ENCODE measurements around the gene DDAH2. TPM values are rescaled to one million over a fixed set of nuclear protein-coding genes. Genes with fewer than 3 reads are reported as not detected.
"Not testable (repeated sequence)": the region's sequence is repeated elsewhere in the genome, so short reads cannot be mapped to it uniquely, and the experiment has no call there.

Gene DDAH2
- polyA plus RNA-seq, 1 donor from 2014 or later = 386 TPM

DNA sequence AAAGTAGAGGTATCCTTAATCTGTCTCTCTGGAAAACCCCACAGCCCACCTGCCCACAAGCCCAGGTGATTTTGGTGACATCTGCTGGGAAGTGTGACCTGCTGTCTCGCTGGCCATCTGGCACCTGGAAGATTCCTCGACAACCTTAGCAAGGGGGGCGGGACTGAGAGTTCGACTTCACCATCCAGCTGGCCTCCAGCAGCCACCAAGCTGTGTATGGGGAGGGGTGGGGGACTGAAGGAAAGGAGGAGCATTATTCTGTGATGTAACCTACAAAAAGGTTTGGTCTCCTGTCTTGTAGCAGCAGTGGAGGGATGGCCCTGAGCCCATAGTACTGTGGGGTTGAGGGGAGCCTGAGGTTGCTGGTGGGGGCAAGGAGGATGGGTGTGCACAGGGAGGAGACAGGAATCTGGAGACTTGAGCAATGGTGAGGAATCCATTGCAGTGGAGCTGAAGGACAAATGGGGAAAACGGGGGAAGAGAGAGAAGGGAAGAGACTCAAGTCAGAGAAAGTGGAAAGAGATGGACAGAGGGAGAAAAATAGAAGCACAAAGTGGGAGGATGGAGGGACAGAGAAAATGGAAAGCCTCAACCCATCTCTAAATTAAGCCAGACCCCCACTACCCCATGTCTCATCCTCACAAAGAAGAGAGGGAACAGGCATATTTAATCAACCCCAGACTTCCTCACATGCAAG is 18.4 kb downstream of the DDAH2 start:
- Histone ChIP-seq H3K79me2 (replicated peaks; ENCODE audit: insufficient read depth, low read length) (no peaks in the 10 kb centered on the region), H3K9ac (ENCODE audit: low read length) (no peak overlapping the region), H2AFZ (ENCODE audit: low read depth, low read length) (no peak overlapping the region), H3K4me3 (ENCODE audit: low read length) (no peak overlapping the region), H3K36me3 (ENCODE audit: insufficient read depth, low read length) (no peaks in the 10 kb centered on the region), H3K9me2 (ENCODE audit: insufficient read depth, low read length) (no peaks in the 10 kb centered on the region), H3K27ac (ENCODE audit: low read length) (no peak overlapping the region), H3K27me3 (ENCODE audit: insufficient read depth, low read depth, low read length) (no peaks in the 10 kb centered on the region), H3K9me3 (ENCODE audit: low read length) (no peaks in the 10 kb centered on the region), H3K4me2 (ENCODE audit: low read length) (no peak overlapping the region), H3F3A (ENCODE audit: insufficient read depth, low read length, poor library complexity, severe bottlenecking) (no peaks in the 10 kb centered on the region), H4K20me1 (ENCODE audit: insufficient read depth) (no peaks in the 10 kb centered on the region)
- TF ChIP-seq, protein P1, sequence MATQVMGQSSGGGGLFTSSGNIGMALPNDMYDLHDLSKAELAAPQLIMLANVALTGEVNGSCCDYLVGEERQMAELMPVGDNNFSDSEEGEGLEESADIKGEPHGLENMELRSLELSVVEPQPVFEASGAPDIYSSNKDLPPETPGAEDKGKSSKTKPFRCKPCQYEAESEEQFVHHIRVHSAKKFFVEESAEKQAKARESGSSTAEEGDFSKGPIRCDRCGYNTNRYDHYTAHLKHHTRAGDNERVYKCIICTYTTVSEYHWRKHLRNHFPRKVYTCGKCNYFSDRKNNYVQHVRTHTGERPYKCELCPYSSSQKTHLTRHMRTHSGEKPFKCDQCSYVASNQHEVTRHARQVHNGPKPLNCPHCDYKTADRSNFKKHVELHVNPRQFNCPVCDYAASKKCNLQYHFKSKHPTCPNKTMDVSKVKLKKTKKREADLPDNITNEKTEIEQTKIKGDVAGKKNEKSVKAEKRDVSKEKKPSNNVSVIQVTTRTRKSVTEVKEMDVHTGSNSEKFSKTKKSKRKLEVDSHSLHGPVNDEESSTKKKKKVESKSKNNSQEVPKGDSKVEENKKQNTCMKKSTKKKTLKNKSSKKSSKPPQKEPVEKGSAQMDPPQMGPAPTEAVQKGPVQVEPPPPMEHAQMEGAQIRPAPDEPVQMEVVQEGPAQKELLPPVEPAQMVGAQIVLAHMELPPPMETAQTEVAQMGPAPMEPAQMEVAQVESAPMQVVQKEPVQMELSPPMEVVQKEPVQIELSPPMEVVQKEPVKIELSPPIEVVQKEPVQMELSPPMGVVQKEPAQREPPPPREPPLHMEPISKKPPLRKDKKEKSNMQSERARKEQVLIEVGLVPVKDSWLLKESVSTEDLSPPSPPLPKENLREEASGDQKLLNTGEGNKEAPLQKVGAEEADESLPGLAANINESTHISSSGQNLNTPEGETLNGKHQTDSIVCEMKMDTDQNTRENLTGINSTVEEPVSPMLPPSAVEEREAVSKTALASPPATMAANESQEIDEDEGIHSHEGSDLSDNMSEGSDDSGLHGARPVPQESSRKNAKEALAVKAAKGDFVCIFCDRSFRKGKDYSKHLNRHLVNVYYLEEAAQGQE (IDR thresholded peaks at IDR 0.05; ENCODE audit: borderline replicate concordance) = no peak
- TF ChIP-seq, protein P2, sequence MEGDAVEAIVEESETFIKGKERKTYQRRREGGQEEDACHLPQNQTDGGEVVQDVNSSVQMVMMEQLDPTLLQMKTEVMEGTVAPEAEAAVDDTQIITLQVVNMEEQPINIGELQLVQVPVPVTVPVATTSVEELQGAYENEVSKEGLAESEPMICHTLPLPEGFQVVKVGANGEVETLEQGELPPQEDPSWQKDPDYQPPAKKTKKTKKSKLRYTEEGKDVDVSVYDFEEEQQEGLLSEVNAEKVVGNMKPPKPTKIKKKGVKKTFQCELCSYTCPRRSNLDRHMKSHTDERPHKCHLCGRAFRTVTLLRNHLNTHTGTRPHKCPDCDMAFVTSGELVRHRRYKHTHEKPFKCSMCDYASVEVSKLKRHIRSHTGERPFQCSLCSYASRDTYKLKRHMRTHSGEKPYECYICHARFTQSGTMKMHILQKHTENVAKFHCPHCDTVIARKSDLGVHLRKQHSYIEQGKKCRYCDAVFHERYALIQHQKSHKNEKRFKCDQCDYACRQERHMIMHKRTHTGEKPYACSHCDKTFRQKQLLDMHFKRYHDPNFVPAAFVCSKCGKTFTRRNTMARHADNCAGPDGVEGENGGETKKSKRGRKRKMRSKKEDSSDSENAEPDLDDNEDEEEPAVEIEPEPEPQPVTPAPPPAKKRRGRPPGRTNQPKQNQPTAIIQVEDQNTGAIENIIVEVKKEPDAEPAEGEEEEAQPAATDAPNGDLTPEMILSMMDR (IDR thresholded peaks at IDR 0.05; ENCODE audit: poor library complexity, severe bottlenecking) = no peak
- TF ChIP-seq EZH2 (IDR thresholded peaks at IDR 0.05; ENCODE audit: borderline replicate concordance, insufficient read depth, low read length, poor library complexity, severe bottlenecking) (no peak), SMC3 (conservative IDR thresholded peaks at IDR 0.05; ENCODE audit: poor library complexity) (no peak), MXI1 (conservative IDR thresholded peaks at IDR 0.05; ENCODE audit: poor library complexity, severe bottlenecking) (no peak), RAD21 (conservative IDR thresholded peaks at IDR 0.05) (no peak), POLR2AphosphoS5 (IDR thresholded peaks at IDR 0.05) (no peak), TAF1 (IDR thresholded peaks at IDR 0.05; ENCODE audit: low read depth) (no peak), EP300 (conservative IDR thresholded peaks at IDR 0.05; ENCODE audit: poor library complexity, severe bottlenecking) (no peak)

DNA sequence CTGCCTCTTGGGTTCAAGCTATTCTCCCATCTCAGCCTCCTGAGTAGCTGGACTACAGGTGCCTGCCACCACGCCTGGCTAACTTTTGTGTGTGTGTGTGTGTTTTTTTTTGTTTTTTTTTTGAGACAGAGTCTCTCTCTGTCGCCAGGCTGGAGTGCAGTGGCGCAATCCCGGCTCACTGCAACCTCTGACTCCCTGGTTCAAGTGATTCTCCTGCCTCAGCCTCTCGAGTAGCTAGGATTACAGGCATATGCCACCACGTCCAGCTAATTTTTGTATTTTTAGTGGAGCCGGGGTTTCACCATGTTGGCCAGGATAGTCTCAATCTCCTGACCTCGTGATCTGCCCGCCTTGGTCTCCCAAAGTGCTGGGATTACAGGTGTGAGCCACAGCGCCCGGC is 19.9 kb downstream of the DDAH2 start:
- not testable (repeated sequence) for H3K36me3 ChIP-seq (ENCODE audit: insufficient read depth, low read length); H3K9me3 ChIP-seq (ENCODE audit: low read length); H3F3A ChIP-seq (ENCODE audit: insufficient read depth, low read length, poor library complexity, severe bottlenecking); H3K27ac ChIP-seq (ENCODE audit: low read length); H3K79me2 ChIP-seq (replicated peaks; ENCODE audit: insufficient read depth, low read length); H2AFZ ChIP-seq (ENCODE audit: low read depth, low read length); H3K9me2 ChIP-seq (ENCODE audit: insufficient read depth, low read length); H3K4me2 ChIP-seq (ENCODE audit: low read length); H4K20me1 ChIP-seq (ENCODE audit: insufficient read depth); H3K27me3 ChIP-seq (ENCODE audit: insufficient read depth, low read depth, low read length); H3K9ac ChIP-seq (ENCODE audit: low read length); H3K4me3 ChIP-seq (ENCODE audit: low read length)
